Hematopoietic multipotent progenitor cell treated with erythropoietin and hydrocortisone succinate and interleukin-3 and kit ligand, for 17 days (in vitro differentiated cells): Measurements from ENCODE around the gene SCAI.
"Not testable (repeated sequence)": the region's sequence is repeated elsewhere in the genome, so short reads cannot be mapped to it uniquely, and the experiment has no call there.

Experiments
- DNase-seq: peaks from one replicate; pipeline ENCODE4 v3.0.0-alpha.2; 2015; ENCODE audit warnings: low spot score

SCAI gene

GRCh38 chr9:125106285-125106893 is 36.9 kb downstream of the SCAI start:
- DNase-seq, result no peak

GRCh38 chr9:125103770-125104460 is 39.4 kb downstream of the SCAI start:
- DNase-seq, result no peak

- no peak for DNase-seq
Observed at GRCh38 chr9:125103021-125103420, 40.3 kb downstream of the SCAI start.

- no peak for DNase-seq
Observed at GRCh38 chr9:125100822-125101221, 42.5 kb downstream of the SCAI start.

GRCh38 chr9:125099816-125100215 is 43.5 kb downstream of the SCAI start:
- no peak for DNase-seq

GRCh38 chr9:125095821-125096443 is 47.4 kb downstream of the SCAI start:
- no peak for DNase-seq

- no peak for DNase-seq
Observed at GRCh38 chr9:125091121-125091520, 52.2 kb downstream of the SCAI start.

GRCh38 chr9:125089331-125089730 is 54.0 kb downstream of the SCAI start:
- no peak for DNase-seq

- no peak for DNase-seq
Observed at GRCh38 chr9:125088752-125089151, 54.6 kb downstream of the SCAI start.

GRCh38 chr9:125085703-125086477 is 57.4 kb downstream of the SCAI start:
- DNase-seq, result no peak

GRCh38 chr9:125082197-125082596 is 61.1 kb downstream of the SCAI start:
- DNase-seq, result not testable (repeated sequence)

- not testable (repeated sequence) for DNase-seq
Observed at GRCh38 chr9:125080797-125081196, 62.5 kb downstream of the SCAI start.

- DNase-seq, result no peak
Observed at GRCh38 chr9:125079931-125080330, 63.4 kb downstream of the SCAI start.

GRCh38 chr9:125075997-125076396 is 67.3 kb downstream of the SCAI start:
- DNase-seq, result no peak

GRCh38 chr9:125074976-125075375 is 68.4 kb downstream of the SCAI start:
- no peak for DNase-seq

GRCh38 chr9:125066839-125067619 is 76.3 kb downstream of the SCAI start:
- no peak for DNase-seq

GRCh38 chr9:125061391-125061790 is 81.9 kb downstream of the SCAI start:
- DNase-seq, result no peak

- DNase-seq, result no peak
Observed at GRCh38 chr9:125049212-125050049, 93.9 kb downstream of the SCAI start.

- no peak for DNase-seq
Observed at GRCh38 chr9:125043631-125044030, 99.7 kb downstream of the SCAI start.

- no peak for DNase-seq
Observed at GRCh38 chr9:125043148-125043547, 100.2 kb downstream of the SCAI start.

- peak; percentile 12 for DNase-seq
Observed at GRCh38 chr9:125038166-125038565, 105.2 kb downstream of the SCAI start.
